Testis (tissue), 3 donors: Measurements from ENCODE around the gene MIEN1. TPM values are rescaled to one million over a fixed set of nuclear protein-coding genes. Genes with fewer than 3 reads are reported as not detected.
"Not testable (repeated sequence)": the region's sequence is repeated elsewhere in the genome, so short reads cannot be mapped to it uniquely, and the experiment has no call there.

Source experiments
- DNase-seq: peaks from one replicate; pipeline ENCODE4 v3.0.0-alpha.2; 2019
- H3K27ac ChIP-seq, 2 donors: fragments of 200-600 bp; sonication (generic); one replicate each; pipeline ENCODE4 v1.5.1; 2019
- H3K27me3 ChIP-seq: fragments of 200-600 bp; sonication (generic); one replicate; pipeline ENCODE4 v1.5.1; 2019
- H3K36me3 ChIP-seq: fragments of 200-600 bp; sonication (generic); one replicate; pipeline ENCODE4 v1.5.1; 2017; ENCODE audit warnings: low read depth; ENCODE audit errors: missing control alignments
- H3K4me1 ChIP-seq: fragments of 200-600 bp; sonication (generic); one replicate; pipeline ENCODE4 v1.5.1; 2019
- H3K4me3 ChIP-seq, 2 donors: fragments of 200-600 bp; sonication (generic); one replicate each; pipeline ENCODE4 v1.5.1; 2017 to 2019
- H3K9me3 ChIP-seq: fragments of 200-600 bp; sonication (generic); one replicate; pipeline ENCODE4 v1.5.1; 2017
- POLR2A ChIP-seq: fragments of 450-650 bp; IDR thresholded peaks from one replicate; pipeline ENCODE4 v1.6.1; 2017; ENCODE audit warnings: antibody characterized with exemption, mild to moderate bottlenecking, moderate library complexity
- WGBS, 2 donors: methylation state at CpG; one replicate each; pipeline ENCODE4 v1.1.5; 2018; 5-methylcytosine and 5-hydroxymethylcytosine counted together
- intact Hi-C: fragments of 100-400 bp; cut with DNase I; formaldehyde crosslinking; loops from one replicate; pipeline ENCODE4 v1.15.1; 2023; ENCODE audit warnings: low total_unique reads
- polyA plus RNA-seq: library from polyadenylated mRNA; stranded (reverse); fragments of 350-450 nt; fragmentation: Illumina TruSeq; extraction: RNeasy Lipid Tissue Mini Kit (QIAGEN cat#74804); gene quantifications from one replicate; pipeline ENCODE4 v1.2.3, GENCODE V29; 2014; ENCODE audit warnings: low read depth, low replicate concordance; ENCODE audit not compliant: insufficient read depth
- total RNA-seq, 2 donors: library from RNA; depleted of rRNA; stranded (reverse); fragments of >200 nt; gene quantifications; one replicate each; pipeline ENCODE4 v1.2.3, GENCODE V29; 2016
- TF ChIP-seq, protein P1 (sequence below), 3 experiments: fragments of 450-650 bp in 2 of 3; fragments of 200-600 bp in 1 of 3; sonication (generic) in 1 of 3; IDR thresholded peaks; one replicate each; pipeline ENCODE4 v1.5.1; 2016 to 2019; ENCODE audit warnings: antibody characterized with exemption in 3 of 3, mild to moderate bottlenecking in 2 of 3, moderate library complexity in 1 of 3

MIEN1 gene
- total and polyA plus RNA-seq, 3 donors from 2014 or later, result 47.9 to 89.1 (median 53.1) TPM

- no peaks in the 10 kb centered on the region for H3K27me3 ChIP-seq
- TF ChIP-seq, protein P1, sequence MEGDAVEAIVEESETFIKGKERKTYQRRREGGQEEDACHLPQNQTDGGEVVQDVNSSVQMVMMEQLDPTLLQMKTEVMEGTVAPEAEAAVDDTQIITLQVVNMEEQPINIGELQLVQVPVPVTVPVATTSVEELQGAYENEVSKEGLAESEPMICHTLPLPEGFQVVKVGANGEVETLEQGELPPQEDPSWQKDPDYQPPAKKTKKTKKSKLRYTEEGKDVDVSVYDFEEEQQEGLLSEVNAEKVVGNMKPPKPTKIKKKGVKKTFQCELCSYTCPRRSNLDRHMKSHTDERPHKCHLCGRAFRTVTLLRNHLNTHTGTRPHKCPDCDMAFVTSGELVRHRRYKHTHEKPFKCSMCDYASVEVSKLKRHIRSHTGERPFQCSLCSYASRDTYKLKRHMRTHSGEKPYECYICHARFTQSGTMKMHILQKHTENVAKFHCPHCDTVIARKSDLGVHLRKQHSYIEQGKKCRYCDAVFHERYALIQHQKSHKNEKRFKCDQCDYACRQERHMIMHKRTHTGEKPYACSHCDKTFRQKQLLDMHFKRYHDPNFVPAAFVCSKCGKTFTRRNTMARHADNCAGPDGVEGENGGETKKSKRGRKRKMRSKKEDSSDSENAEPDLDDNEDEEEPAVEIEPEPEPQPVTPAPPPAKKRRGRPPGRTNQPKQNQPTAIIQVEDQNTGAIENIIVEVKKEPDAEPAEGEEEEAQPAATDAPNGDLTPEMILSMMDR (IDR thresholded peaks at IDR 0.05), result no peak
- TF ChIP-seq POLR2A, result no peak
- intact Hi-C loops, result no loop called here
- peak; percentile 67 for DNase-seq
- no peaks in the 10 kb centered on the region for H3K36me3 ChIP-seq
- H3K27ac ChIP-seq, result no peak overlapping the region
- no peaks in the 10 kb centered on the region for H3K9me3 ChIP-seq
- 71 to 73% methylated on average over 13 of the region's 13 CpGs for WGBS, 2 donors
- H3K4me1 ChIP-seq, result peaks cover 31% of the 10 kb centered on the region
- no peak overlapping the region for H3K4me3 ChIP-seq
These were observed 22.0 kb upstream of the MIEN1 start for GRCh38 chr17:39752241-39752881.

- peaks cover 37% of the 10 kb centered on the region for H3K4me1 ChIP-seq
- DNase-seq, result no peak
- H3K27me3 ChIP-seq, result no peaks in the 10 kb centered on the region
- WGBS, 2 donors, result 55 to 59% methylated on average over 9 to 10 of the region's 10 CpGs
- no peaks in the 10 kb centered on the region for H3K9me3 ChIP-seq
- intact Hi-C loops, result no loop called here
- no peak overlapping the region for H3K27ac ChIP-seq
- no peak overlapping the region for H3K4me3 ChIP-seq
- TF ChIP-seq POLR2A, result no peak
- TF ChIP-seq, protein P1 (IDR thresholded peaks at IDR 0.05), result no peak
- no peaks in the 10 kb centered on the region for H3K36me3 ChIP-seq
These were observed 21.3 kb upstream of the MIEN1 start for GRCh38 chr17:39751637-39752036.

DNA sequence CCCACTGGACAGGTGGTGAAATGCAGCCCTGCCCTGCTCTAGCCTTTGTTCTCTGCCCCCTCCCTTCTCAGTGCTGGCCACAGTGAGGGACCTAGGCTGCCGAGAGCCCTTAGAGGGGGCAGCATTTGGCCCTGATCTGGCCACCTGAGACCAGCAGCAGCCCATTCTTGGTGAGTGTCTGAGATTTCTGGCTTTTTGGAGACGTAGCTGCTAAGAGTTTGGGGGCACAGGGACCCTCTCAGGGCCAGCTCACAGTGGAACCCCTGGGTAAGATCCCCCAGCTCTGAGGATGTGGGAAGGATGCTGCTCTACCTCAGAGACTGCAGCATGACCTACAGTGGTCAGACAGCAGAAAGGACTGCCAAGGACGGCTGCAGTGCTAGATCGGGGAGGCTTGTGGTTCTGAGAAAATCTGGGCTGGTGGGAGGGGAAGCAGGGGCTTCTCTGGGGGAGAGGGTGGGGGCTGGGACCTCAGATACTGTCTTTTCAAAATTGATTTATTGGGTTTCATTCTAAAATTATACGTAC lies 20.7 kb upstream of the MIEN1 start:
- Histone ChIP-seq H3K27me3 (no peaks in the 10 kb centered on the region), H3K9me3 (no peaks in the 10 kb centered on the region), H3K27ac (no peak overlapping the region), H3K4me3 (no peak overlapping the region), H3K36me3 (no peaks in the 10 kb centered on the region), H3K4me1 (peaks cover 37% of the 10 kb centered on the region)
- 46 to 87% methylated on average over 5 of the region's 5 CpGs for WGBS, 2 donors
- DNase-seq, result no peak
- TF ChIP-seq, protein P1 (IDR thresholded peaks at IDR 0.05), result no peak
- no peak for TF ChIP-seq POLR2A
- intact Hi-C loops, result no loop called here

DNA sequence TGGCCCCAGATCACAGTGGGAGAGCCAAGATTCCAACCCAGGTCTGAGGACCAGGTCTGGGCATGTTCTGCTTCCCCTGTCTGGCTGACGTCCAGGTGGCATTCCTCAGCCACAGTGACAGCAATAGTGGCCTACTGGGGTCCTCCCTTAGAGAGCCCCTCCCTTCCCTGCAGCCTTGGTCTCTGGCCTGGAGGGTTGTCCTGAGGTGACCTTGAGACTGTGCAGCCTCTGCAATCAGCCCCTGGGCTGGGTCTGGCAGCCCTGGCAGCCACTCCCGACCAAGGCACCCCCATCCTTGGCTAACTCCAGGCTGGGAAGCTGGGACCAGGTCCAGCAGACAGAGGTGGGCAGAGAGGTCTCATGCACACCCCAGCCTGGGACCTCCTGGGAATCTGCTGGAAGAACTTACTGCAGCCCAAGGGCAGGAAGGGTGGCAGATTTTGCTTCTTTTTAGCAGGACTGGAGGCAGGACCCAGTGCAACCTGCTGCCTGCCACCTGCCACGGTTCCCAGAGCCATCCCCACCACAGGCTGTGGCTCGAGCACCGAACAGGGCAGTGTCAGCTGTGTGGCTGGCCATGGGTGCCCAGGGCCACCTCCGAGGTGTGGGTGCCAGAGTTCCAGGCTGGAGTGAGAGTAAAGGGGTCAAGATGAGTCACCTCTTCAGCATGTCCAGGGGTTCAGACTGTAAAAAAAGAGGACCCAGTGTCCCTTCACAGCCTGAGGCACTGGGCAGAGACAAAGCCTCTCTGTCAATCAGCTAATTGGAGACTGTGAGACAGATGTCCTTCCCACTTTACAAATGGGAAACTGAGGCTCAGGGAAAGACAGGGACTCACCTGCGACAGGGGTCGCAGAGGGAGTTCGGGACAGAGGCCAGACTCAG lies 20.0 kb upstream of the MIEN1 start:
- no peaks in the 10 kb centered on the region for H3K27me3 ChIP-seq
- no peak overlapping the region for H3K27ac ChIP-seq
- WGBS, 2 donors, result 66 to 75% methylated on average over 5 to 9 of the region's 9 CpGs
- peak; percentile 42 for DNase-seq
- H3K36me3 ChIP-seq, result no peaks in the 10 kb centered on the region
- no peaks in the 10 kb centered on the region for H3K9me3 ChIP-seq
- H3K4me3 ChIP-seq, result no peak overlapping the region
- intact Hi-C loops, result no loop called here
- TF ChIP-seq, protein P1 (IDR thresholded peaks at IDR 0.05), result no peak
- TF ChIP-seq POLR2A, result no peak
- H3K4me1 ChIP-seq, result peaks cover 35% of the 10 kb centered on the region

DNA sequence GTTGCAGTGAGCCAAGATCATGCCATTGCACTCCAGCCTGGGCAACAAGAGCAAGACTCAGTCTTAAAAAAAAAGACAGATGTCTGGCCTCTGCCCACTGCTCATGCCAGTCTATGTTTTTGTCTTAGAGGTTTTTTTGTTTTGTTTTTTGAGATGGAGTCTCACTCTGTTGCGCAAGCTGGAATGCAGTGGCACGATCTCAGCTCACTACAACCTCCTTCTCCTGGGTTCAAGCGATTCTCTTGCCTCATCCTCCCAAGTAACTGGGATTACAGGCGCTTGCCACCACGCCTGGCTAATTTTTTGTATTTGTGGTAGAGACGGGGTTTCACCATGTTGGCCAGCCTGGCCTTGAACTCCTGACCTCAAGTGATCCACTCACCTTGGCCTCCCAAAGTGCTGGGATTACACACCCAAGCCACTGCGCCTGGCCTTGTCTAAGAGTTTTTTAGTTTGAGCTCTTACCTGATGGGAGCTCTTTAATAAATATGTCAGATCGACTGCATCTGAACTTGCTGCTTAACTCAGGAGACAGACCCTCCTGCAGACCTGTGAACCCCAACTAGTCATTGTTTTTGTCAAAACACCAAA lies 18.2 kb upstream of the MIEN1 start:
- DNase-seq, H3K36me3 ChIP-seq, H3K27me3 ChIP-seq, H3K4me3 ChIP-seq, H3K9me3 ChIP-seq, H3K27ac ChIP-seq: not testable (repeated sequence)
- WGBS, 2 donors, result 86 to 90% methylated on average over 8 of the region's 8 CpGs
- peaks cover 28% of the 10 kb centered on the region for H3K4me1 ChIP-seq
- intact Hi-C loops, result loop anchor here (5.0 kb wide), 1 partner anchor 121 kb away; the partner anchor contains the start of gene PPP1R1B
